ENCODE measurements around the gene NPR3.

Gene NPR3

DNA sequence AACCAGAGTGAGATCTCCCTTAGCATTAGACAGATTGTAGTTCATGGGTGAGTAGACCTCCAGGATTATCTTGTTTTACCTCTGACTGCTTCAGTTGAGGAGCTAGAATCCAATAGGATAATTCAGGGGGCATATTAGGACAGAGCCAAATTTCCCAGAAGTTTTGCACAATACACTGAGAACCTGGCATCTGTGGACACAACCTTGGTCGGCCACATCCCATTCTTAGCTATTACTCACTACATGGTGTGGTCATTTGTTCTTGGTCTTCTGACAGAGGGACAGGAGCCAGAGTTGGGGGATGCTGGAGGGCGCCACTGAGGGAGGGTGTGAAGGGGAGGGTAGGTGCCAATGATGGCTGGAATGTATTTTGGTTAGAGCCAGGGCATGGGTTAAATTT, 66.6 kb downstream of the NPR3 start:
- no peak for DNase-seq (ENCODE audit: low spot score)
- in situ Hi-C loops (cut with MboI; ENCODE audit: low sequenced_read_pairs, unreplicated experiment) = no loop called here
- TF ChIP-seq CTCF (IDR thresholded peaks at IDR 0.05; ENCODE audit: borderline replicate concordance, control extremely low read depth, extremely low read depth, insufficient read depth, missing control alignments) = no peak

- no peak for DNase-seq (ENCODE audit: low spot score)
- in situ Hi-C loops (cut with MboI; ENCODE audit: low sequenced_read_pairs, unreplicated experiment) = no loop called here
- no peak for TF ChIP-seq CTCF (IDR thresholded peaks at IDR 0.05; ENCODE audit: borderline replicate concordance, control extremely low read depth, extremely low read depth, insufficient read depth, missing control alignments)
Measured at GRCh38 chr5:32778403-32778802, 67.3 kb downstream of the NPR3 start.

DNA sequence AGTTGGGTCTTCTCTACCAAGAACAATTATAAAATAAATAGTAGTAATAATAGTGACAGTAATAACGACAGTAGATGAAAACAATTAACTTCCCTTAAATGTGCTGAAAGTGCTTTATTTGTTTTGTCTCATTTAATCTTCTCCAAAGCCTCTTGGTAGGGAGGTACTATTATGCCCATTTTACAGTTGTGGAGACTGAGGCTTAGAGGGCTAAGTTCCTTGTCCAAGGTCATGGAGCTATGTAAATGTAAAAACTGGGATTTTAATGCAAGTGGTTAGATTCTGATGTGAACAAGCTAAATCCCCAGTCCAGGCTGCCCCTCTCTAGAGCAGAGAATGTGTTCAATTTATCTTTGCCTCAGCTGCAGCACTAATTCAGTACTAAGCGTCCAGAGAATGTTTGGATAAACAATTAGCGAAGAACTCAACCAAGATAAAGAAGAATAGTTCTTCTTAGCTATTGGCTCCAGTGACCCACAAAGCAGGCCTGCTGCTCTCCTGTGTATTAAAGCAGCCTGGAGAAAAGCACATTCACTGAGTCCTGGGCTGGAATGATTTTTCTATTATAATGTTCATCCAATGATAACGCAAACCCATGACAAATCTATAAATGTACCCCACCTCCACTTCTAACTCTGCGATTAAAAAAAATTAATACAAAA, 68.8 kb downstream of the NPR3 start:
- DNase-seq (ENCODE audit: low spot score) = no peak
- in situ Hi-C loops (cut with MboI; ENCODE audit: low sequenced_read_pairs, unreplicated experiment) = no loop called here
- no peak for TF ChIP-seq CTCF (IDR thresholded peaks at IDR 0.05; ENCODE audit: borderline replicate concordance, control extremely low read depth, extremely low read depth, insufficient read depth, missing control alignments)

GRCh38 chr5:32780508-32780919, 69.4 kb downstream of the NPR3 start:
- in situ Hi-C loops (cut with MboI; ENCODE audit: low sequenced_read_pairs, unreplicated experiment) = no loop called here
- no peak for DNase-seq (ENCODE audit: low spot score)
- TF ChIP-seq CTCF (IDR thresholded peaks at IDR 0.05; ENCODE audit: borderline replicate concordance, control extremely low read depth, extremely low read depth, insufficient read depth, missing control alignments) = no peak

GRCh38 chr5:32783661-32784060, 72.5 kb downstream of the NPR3 start:
- no peak for DNase-seq (ENCODE audit: low spot score)
- in situ Hi-C loops (cut with MboI; ENCODE audit: low sequenced_read_pairs, unreplicated experiment) = no loop called here
- TF ChIP-seq CTCF (IDR thresholded peaks at IDR 0.05; ENCODE audit: borderline replicate concordance, control extremely low read depth, extremely low read depth, insufficient read depth, missing control alignments) = no peak

DNA sequence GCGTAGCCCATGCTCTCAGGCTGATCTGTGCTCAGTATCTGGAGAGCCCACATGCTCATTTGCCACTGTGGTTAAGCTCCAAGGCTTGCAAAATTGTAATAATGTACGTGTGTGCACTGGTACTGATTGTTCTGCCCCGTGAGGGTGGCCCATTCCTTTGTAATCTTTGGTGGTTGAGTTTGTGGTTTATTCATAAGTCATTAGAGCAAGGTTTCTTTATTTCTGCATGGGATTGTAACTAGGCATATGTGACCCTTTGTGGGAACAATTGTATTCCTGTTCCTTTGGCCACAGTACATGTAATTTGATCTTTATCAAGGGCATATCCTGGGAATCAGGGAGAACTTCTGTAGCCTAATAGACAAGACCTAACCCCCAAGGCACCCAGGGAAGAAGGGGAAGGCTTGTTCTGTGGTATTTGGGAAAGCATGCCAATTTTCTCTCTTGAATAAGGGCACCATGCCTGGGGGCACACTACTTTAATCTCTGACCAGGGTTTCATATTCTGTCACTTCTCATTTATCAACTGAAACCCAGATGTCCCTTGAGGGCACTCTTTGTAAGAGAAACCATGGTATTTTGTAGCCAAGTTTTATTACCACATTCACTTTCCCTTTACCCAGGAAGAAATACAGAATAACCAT, 74.6 kb downstream of the NPR3 start:
- no peak for TF ChIP-seq CTCF (IDR thresholded peaks at IDR 0.05; ENCODE audit: borderline replicate concordance, control extremely low read depth, extremely low read depth, insufficient read depth, missing control alignments)
- in situ Hi-C loops (cut with MboI; ENCODE audit: low sequenced_read_pairs, unreplicated experiment) = no loop called here
- no peak for DNase-seq (ENCODE audit: low spot score)

Measured in GM13976 (cell line).